Measurements from ENCODE around the gene FGF8.

The FGF8 gene

DNA sequence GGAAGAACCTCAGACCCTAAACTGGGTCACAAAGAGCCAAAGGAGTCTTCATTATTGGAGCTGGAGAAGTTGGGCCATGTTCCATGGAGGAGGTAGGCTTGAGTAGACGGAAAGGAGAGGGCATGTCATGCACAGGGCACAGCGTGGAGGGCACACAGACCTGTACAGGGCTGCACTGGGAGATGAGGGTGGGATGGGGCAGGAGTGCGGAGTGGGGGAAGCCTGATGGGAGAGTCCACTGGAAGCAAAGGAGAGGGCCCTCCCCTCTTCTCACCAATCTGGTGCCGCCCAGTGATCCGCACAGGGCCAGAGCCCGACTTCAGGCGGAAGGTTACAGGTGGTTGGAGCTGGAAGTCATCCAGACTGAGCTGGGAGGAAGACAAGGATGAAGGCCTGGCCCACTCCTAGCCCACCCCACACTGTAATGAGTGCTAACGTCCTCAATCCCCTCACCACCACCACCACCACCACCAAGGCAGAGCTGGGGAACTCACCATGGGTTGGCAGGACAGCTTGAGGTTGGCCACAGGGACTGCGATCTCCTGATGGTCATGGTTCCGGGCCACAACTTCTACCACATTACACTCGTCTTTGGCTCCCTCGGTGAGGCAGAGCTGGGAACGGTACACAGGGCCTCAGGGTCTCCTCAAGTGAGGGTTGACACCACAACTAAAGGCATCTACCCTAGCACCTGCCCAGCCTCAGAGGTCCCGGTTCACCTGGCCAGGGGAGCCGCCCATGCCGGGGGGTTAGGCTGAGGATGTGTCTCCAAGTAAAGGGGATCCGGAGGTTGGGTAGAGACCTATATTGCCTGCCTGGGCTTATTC lies 6.3 kb upstream of the FGF8 start:
- peak in 1 of 2 experiments; percentile 13 for DNase-seq

DNA sequence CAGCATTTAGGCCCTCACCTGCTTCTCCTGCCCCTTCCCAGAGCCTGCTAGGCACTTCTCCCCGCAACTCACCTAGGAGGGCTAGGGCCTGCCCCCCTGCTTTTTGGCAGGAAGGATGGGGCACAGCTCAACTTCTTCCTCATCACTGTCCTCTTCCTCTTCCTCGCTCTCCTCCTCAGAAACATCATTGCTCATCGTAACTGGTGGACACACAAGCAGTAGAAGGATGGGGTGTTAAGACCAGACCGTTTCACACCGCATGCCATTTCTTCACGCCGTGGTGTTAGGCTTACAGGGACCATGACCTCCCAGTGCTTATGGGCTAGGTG lies 5.7 kb upstream of the FGF8 start:
- DNase-seq: no peak

DNA sequence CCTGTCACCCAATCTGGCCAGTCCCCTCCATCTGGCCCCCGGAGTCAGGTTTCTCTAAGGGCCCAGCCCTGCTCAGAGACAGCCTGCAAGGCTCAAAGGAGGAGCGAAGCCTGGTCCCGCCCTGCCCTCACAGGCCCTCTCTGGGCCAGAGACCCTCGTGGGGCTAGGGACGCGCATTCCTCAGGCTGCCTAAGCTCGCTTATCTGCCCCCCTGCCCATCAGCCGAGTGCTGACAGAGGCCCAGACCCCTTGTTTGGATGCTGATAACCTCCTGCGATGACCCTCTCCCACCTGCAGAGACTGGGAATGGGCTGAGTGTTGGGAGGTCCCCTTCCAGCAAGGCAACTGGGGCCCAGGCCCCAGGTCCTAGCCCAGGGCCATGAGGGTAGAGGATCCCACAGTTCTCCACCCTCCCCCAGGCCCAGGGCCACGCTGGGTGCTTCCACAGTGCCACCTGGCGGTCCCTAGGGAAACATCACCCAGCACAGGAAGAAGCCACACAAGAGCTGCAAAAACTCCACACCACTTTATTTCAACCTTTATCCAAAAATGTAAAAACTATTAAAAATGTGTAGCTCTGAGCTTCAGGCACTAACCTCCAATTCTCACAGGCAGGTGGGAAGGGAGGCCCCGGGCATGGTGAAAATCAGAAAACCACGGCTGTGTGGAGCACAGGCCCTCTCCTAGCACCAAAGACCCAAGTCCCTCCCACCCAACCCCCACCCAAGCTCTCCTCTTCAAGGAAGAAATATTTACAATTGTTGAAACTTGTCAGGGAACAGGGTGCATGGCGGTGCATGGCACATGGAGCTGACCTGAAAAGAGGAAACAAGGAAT lies 5.1 kb upstream of the FGF8 start:
- DNase-seq: peak; percentile 76 to 81

DNA sequence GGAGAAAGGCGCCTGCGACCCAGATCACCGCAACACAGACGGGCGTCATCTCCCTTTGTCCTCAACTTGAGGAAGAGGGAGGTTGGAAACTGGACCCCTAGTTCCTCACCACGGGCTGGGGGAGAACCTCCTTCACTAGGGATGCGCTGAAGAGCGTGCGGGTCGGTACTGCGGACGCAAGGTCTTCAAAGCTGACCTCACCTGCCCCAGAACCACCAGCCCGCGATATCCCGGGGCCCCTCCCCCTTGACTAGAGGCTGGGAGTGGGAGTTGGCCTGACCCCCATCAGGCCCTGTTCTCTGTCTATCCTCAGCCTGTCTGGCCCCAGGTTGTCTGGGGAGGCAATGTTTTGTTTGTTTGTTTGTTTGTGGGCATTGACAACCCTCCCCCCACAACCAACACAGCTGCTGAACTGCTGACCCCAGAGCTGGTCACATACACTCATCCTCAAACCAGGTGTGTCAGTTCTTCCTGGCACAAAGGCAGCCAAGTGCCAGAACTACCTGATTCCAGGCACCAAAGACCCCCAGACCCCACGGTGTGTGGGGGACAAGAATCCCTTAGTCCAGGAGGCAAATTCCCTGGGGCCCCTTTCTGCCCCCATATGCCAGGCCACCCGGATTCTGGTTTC lies 4.4 kb upstream of the FGF8 start:
- DNase-seq: no peak

DNA sequence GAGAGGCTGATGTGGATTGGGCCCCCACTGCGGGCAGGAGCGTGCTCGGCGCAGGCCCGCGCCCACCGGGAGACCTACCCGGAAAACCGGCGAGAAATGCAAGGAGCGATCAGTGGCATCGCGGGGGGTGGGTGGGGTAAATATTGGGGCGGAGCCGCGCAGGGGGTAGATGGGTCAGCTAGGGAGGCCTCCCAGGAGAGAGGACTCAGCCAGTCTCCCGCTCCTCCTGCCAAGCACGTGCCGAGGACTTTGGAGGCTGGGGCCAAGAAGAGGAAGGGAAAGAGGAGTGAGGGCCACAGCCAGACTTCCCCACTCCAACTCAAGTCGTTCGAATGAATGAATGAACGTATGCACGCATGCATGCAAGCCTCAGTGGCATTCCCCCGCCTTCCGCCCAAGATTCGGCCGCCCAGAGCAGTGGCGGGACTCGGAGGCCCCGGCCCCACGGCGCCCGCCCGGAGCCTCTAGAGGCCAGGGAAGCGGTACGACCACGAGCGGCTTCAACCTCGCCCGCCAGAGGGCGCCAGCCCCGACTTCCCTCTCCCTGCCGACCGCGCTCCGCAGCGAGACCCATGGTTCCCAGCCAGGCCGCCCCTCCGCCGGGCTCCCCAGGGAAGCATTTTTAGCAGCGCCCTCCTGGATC lies 3.8 kb upstream of the FGF8 start:
- peak; percentile 92 to 93 for DNase-seq

DNA sequence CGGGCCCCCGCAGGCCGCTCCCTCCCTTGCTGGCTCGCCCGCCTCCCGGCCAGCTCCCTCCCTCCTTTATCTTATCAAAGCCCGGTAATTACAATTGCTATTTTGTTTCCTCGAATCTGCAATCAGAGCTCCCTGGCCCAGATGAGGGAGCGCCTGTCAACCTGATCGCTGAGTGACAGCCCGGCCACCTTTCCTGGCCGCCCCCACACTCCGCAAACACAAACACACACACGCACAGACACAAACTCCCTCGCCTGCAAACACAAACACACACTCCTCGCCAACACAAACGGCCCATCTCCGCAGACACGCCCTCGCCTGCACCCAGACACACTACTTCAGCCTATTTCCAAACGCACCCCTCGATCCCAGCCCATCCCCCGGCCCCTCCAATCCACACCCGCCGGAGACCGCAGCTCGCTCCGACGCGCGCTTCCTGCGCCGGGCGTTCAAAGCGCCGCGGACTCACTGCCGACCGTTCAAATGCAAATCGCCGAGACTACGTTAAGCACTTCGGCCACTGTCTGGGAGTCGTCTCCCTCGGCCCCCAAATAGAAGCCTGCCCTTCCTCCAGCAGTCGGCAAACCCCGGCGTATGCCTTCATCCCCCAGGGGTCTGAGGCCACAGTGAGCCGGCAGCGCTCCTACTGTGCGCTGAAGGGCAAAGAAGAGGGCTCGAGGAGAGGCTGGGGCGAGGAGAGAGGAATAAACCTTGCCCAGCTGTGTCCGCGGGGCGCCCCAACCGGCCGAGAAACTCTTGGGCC lies 3.0 kb upstream of the FGF8 start:
- DNase-seq: peak; percentile 26 to 37

DNA sequence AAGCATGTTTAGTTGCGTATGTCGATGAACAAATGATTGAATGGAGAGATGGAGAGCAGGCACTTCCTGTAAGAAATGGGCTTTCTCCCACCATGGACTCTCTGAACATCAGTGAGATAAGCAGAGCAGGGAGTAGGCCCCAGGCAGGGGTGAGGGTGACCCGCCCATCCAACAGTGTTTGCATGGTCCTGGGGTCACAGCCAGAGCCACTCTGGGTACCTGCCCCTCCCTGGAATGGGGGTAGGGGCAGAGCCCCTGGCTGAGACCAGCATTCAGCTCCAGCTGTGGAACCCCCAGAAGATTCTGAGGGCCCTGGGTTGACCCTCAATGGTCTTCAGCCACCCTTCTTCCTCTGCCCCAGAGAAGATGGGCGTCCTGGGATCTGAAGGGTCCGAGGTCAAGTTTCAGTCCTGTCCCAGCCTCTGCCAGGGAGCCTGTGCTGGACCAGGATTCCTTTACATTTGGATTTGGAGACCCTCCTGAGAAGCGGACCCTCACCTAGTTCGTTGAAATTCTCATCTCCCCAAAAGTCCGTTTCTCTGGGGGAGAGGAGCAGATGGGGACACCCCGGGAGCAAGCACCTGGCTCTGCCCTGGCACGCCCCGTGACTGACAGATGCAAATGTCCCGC lies 2.4 kb upstream of the FGF8 start:
- no peak for DNase-seq

DNA sequence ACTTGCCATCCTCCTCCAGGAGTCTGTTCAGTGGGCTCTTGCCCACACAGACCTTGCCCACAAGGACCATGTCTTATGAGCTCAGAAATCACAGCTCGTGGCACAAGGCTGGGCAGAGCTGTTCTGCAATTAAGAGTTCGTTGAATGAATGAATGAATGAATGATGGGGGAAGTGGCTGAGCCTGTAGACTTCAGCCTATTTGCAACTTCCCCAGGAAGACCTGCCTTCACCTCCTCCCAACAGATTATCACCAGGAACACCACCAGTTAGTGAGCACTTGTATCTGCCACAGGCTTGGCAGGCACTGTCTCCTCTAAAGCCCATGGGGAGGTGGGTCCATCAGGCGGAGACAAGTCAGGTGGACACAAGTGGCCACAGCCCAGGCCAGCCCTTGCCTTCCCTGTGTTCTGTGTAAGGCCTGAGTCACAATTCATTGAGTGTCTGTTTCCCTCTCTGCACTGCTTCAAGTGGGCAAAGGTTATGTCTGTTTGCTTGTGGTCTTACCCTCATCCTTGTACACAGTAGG lies 1.8 kb upstream of the FGF8 start:
- no peak for DNase-seq

DNA sequence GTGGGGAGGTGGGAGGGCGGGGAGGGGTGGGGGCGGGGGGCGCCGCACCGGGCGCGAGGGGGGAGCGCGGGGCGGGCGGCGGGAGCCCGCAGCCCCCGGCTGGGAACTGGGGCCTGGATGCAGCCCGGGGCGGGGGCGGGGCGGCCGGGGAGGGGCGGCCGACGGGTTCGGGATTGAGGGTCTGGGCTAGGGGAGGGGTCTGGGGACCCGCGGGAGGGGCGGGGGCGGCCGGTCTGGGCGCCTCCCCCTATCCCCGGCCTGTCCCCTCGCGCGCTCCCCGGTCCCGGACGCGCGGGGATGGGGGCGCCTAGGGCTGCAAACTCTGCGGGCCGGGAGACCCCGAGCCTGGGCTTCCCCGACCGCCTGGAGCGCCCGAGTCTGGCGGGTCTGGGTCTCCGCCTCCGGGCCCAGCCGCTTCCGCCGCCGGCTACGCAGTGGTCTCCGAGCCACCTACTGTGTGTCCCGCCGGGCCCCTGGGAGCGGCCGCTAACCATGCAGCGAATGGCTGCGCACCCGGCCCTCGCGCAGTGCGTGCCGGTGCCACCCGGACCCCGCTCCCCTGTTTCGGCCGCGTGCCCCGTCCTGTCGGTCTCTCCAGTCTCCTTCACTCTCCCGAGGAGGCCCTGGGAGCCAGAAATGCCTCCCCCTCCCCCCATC lies 375 bp upstream of the FGF8 start:
- DNase-seq: no peak

DNA sequence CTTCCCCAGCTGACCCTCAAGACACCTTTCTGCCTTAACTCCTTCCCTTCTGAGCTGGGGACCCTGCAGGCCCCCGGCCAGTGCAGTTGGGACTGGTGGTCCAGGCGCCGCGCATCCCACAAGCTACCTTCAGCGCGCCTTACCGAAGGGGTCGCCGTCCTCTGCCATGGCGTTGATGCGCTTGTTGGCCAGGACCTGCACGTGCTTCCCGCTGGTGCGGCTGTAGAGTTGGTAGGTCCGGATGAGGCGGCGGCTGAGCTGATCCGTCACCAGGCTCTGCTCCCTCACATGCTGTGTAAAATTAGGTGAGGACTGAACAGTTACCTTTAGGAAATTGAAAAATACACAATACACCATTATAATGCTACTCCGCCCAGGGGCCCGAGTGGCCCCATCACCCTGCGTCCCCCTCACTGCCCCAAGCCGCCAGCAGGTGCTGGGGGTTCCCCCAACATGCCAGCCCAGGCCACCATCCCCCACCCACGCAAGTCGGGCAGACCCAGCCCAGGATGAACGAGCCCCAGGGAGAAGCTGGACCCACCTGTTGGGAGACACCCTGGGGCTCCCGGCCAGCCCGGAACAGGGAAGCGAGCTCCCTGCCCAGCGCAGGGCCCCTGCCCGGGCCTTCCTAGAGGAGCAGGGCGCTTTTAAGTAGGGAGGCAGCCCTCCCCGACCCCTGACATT lies 1.2 kb downstream of the FGF8 start:
- no peak for DNase-seq

DNA sequence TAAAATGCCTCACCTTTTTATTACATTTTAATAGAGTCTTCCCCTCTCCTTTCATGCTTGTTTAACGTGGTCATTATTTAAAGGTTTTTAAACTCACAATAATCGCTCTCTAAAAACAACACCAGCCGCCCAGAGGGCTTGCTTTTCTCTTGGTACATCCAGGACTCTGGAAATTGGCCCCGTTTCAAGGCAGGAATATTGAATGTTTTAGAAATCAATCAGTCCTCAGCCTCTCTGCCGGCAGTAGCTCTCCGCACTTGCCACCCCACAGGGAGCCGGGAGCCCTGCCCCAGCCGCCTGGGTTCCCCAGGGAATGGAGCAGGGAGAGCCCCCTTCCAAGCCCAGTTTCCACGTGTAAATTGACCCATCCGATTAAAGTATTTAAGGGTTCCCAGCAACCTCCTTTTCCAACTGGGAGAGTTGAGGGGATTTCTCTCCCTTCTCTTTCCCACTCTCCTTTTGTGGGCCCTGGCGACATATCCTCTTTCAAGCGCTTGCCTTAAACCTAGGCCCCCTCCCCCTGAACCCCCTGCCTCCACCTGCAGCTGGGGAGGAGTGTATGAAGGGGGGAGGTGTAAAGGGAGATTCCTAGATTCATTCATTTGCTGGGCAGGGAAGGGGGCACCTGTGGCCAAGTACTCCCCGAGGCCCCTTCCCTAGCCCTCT lies 1.9 kb downstream of the FGF8 start:
- no peak for DNase-seq

DNA sequence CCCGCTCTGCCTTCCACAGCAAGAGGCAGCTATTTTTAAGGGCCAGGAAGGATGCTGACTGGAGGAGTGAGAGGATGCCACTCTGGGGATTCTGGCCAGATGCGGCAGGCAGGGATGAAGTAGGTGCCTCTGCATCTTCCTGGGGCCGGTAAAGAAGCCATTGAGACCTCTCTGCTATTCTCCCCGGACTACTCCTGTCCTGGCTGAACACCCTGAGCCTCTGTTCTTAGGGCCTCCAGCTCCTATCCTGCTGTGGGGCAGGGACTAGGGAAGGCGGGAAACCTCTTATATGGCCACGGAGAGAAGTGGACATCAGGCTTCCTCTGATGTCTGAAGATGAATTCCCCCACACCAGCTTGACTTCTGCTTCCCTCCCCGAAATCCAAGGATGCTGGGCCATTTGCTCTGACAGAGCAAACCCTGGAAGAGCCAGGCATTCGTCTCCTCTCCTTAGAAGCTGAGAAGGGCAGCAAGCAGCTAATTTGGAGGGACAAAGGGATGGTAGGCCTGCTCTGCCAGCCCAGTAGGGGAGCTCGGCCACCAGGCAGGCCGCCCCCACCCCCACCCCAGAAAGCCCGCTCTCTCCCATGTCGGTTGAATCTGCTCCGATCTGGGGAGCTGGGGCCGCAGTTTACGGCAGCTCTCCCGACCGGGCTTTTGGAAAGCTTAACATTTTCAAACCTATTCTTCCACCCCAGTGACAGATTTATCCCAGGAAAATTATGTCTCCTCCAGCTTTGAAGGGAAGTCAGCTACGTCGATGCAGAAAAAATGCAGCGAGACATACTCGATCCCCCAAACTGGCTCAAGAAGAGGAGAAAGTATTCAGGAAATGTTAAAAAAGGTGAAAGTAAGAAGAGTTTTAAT lies 2.8 kb downstream of the FGF8 start:
- no peak for DNase-seq

DNA sequence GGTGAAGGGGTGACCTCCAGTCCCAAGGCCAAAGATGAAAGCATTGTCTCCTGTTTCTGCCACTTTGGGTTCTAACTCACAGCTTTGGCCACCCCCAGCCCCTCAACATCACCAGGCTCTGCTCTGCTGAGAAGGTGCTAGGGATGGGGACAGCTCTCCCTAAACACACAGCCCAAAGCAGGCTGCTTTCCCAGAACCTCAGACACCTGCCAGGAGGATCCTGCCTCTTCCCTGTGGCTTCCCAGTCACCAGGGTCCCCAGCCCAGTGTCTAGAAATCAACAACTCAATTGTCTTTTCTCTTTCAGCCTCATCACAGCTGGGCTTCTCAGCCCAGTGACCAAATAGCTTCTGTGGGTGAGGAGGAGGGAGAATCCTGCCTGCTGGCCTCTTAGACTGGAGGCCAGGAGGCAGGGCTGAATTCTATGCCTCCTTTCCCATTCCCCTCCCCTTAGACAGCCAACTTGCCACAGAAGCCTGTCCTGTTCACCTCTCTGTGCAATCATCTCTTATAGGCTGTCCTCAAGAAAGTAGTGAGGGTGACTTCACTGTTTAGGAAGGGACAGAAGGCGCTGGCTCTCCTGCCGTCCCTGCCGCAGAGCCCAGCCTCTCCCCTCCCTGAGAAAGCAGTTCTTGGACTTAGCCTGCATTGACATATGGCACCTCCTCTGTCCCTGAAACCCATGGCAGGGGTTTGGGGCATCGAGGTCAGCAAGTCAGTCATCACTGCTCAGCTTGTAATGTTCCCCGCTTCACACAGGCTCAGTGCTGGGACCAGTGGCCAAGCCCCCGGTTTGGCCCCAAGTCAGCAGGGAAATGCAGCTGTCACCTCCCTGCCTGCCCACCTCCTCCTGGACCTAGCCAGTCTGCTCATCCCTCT lies 3.7 kb downstream of the FGF8 start:
- DNase-seq: no peak

DNA sequence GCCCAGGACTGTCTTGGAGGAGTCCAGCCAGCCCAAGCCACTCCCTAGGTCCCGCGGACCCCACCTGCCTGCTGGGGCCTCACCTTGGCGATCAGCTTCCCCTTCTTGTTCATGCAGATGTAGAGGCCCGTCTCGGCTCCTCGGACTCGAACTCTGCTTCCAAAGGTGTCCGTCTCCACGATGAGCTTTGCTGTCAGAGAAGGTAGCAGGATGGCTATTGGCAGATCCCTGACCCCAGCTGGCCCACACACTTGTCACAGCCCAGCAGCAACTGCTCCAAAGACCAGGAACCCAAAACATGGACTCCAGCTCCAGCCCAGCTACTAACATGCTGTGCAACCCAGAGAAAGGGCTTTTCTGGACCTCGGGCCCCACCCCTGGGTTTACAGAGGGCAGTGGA lies 4.5 kb downstream of the FGF8 start:
- no peak for DNase-seq

DNA sequence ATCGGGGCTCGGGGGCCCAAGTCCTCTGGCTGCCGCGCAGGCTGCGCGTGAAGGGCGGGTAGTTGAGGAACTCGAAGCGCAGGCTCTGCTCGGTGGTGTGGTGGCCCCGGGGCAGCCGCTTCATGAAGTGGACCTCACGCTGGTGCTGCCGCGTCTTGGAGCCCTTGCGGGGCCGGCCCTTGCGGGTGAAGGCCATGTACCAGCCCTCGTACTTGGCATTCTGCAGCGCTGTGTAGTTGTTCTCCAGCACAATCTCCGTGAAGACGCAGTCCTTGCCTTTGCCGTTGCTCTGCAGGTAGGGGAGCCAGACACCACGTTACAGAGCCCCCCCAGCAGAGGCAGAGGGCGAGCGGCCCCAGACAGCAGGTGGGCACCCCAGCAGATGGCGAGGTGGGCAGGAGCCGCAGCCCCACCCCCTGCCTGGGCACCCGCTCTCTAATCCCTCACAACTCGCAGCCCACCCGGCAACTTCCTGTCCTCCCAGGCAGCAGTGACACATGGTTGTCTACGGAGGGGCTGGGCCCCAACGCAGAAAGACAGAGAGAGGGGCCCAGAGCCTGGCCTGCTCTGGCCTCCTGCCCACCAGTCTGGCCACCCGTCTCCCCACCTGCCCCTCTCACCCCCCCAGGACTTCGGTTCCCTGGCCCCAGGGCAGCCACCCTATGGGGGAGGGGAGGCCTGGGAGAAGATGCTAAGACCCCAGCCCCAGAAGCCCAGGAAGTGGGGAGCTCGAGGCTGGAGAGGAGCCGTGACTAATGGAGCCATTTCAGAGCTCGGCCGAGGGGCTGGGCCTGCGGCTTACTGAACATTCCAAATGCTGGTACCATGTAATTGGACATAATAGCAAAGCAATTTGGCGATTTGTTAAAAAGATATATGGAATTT lies 5.3 kb downstream of the FGF8 start:
- DNase-seq: no peak

DNA sequence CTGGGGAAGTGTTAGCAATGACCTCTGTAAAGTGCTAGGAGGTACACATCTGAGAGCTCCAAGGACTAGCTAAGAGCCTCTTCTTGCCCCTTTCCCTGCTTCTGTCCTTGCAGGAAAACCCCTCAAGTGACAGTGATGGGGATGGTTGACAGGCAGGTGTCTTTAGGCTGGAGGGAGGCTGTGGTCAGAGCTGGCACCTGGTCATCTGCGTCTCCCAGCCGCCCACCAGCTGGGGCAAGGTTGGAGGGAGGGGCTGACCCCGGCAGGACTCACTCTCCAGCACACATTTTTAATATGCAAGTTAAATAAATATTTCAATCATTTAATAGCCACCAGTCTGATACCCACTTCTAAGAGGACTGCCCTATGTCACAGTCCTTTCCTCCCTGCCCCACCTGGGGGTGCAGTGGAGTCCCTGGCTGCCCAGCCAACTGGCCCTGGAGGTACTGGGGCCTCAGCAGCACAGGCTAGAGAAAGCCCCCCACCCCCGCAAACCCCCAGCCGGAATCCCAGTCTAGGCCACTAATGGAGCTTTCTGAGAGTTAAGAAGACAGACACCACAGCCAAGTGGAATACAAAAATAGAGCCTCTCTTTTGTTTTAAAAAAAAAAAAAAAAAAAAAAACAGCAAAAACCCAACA lies 6.3 kb downstream of the FGF8 start:
- DNase-seq: no peak

Measured in activated CD4-positive, alpha-beta T cell treated with anti-CD3 and anti-CD28 coated beads, Interleukin-2, amount 50 U/mL, for 48 hours (primary cell).